HepG2 (cell line): ENCODE data around the gene ABRACL. TPM values are rescaled to one million over a fixed set of nuclear protein-coding genes. Genes with fewer than 3 reads are reported as not detected.

ENCODE experiments used
- AKAP8 ChIP-seq: sonication (generic); formaldehyde crosslinking; IDR thresholded peaks from 2 replicates; pipeline ENCODE4 v1.5.1; 2020; ENCODE audit warnings: mild to moderate bottlenecking, missing genetic modification reagents
- CREB1 ChIP-seq, 2 experiments: fragments of 450-650 bp in 1 of 2; IDR thresholded peaks; 2 replicates each; pipeline ENCODE4 v1.6.1; 2016 to 2017; ENCODE audit warnings: control low read depth in 1 of 2, mild to moderate bottlenecking in 1 of 2, missing compliant biosample characterization in 1 of 2, missing genetic modification characterization in 1 of 2
- NFAT5 ChIP-seq: sonication (generic); formaldehyde crosslinking; IDR thresholded peaks from 2 replicates; pipeline ENCODE4 v1.4.0; 2020; ENCODE audit warnings: missing genetic modification reagents
- NR2F6 ChIP-seq, 2 experiments: IDR thresholded peaks; 2 replicates each; pipeline ENCODE4 v1.6.1; 2016; ENCODE audit warnings: antibody characterized with exemption in 1 of 2, mild to moderate bottlenecking in 1 of 2
- REL ChIP-seq: sonication (generic); formaldehyde crosslinking; conservative IDR thresholded peaks from 2 replicates; pipeline ENCODE4 v1.8.0; 2022; ENCODE audit warnings: mild to moderate bottlenecking, missing genetic modification reagents, moderate library complexity
- TBX2 ChIP-seq: sonication (generic); formaldehyde crosslinking; IDR thresholded peaks from 2 replicates; pipeline ENCODE4 v1.5.0; 2020; ENCODE audit warnings: missing genetic modification reagents, mild to moderate bottlenecking, borderline replicate concordance
- XRCC5 ChIP-seq: fragments of 200-400 bp; formaldehyde crosslinking; optimal IDR thresholded peaks from 2 replicates; pipeline ENCODE3; 2017; ENCODE audit warnings: mild to moderate bottlenecking, low read length
- ZNF501 ChIP-seq: sonication (generic); formaldehyde crosslinking; IDR thresholded peaks from 2 replicates; pipeline ENCODE4 v1.5.1; 2020; ENCODE audit warnings: mild to moderate bottlenecking, moderate library complexity, missing genetic modification reagents
- ZNF770 ChIP-seq: sonication (generic); formaldehyde crosslinking; IDR thresholded peaks from 2 replicates; pipeline ENCODE4 v1.5.0; 2020; ENCODE audit warnings: mild to moderate bottlenecking, missing genetic modification reagents
- polyA plus RNA-seq, 8 experiments: library from polyadenylated mRNA; depleted of rRNA in 3 of 8; stranded (reverse) in 7 of 8; unstranded in 1 of 8; fragments of >200 nt; fragmentation: Illumina TruSeq in 4 of 8; extraction: Trizol in 4 of 8; gene quantifications; 2 replicates each; pipeline versions ENCODE4 v1.2.1 to v1.2.3, GENCODE V29; 2011 to 2016; ENCODE audit warnings: low read depth in 4 of 8, missing spikeins in 1 of 8, mixed read lengths in 1 of 8; ENCODE audit not compliant: insufficient read depth in 1 of 8
- total RNA-seq, 5 experiments: library from RNA; depleted of rRNA; stranded (reverse); fragments of >200 nt; fragmentation: Illumina TruSeq; extraction: Trizol; gene quantifications; 2 replicates each; pipeline ENCODE4 v1.2.3, GENCODE V29; 2016; ENCODE audit warnings: low read depth in 1 of 5
- TF ChIP-seq, protein P1 (sequence below), 2 experiments: fragments of 450-650 bp in 1 of 2; sonication (generic) in 1 of 2; formaldehyde crosslinking in 1 of 2; IDR thresholded peaks; 2 replicates each; pipeline versions ENCODE4 v1.6.1 to v1.8.0; 2016 to 2022; ENCODE audit warnings: antibody characterized with exemption in 1 of 2, mild to moderate bottlenecking in 1 of 2, missing genetic modification reagents in 1 of 2
- TF ChIP-seq, protein P2 (sequence below): sonication (generic); IDR thresholded peaks from 2 replicates; pipeline ENCODE4 v1.6.1; 2016; ENCODE audit warnings: low read depth, borderline replicate concordance

The ABRACL gene
- total and polyA plus RNA-seq, 2 of the 13 experiments (the other 11 are each of a cell fraction or from before 2014, with no cell fraction given): 1.4 to 5.4 TPM

DNA sequence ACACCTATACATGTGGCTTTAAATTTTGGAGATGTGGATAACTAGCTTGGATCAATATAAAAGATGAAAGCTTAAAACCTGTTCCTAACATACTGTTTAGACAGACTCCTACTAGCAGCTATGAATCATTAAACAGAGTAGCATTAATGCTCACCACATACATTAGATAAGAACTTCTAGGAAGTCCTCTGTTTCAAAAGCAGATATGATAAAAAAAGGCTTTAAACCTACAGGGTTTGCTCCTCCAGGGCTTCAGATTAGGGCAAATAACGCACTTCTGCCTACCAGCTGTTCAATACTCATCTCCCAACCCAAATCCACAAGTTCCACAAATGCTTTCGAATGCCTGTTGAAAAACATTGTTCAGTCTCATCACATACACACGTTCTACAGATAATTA, 42.0 kb upstream of the ABRACL start (continued):
- TF ChIP-seq NFAT5 (no peak), AKAP8 (CRISPR knock-in tag) (no peak), ZNF770 (CRISPR knock-in tag) (no peak), TBX2 (CRISPR knock-in tag) (no peak; the same call in 1 of the 2 replicates), ZNF501 (CRISPR knock-in tag) (no peak), CREB1 (IDR thresholded peaks at IDR 0.05) (no peak), CREB1 (CRISPR knock-in tag; IDR thresholded peaks at IDR 0.05) (0 out of 2 replicates have a peak, but pooled peaks have one; percentile 20), XRCC5 (no peak), NR2F6 (IDR thresholded peaks at IDR 0.05) (0 out of 2 replicates have a peak, but pooled peaks have one; percentile 2), NR2F6 (CRISPR knock-in tag; IDR thresholded peaks at IDR 0.05) (no peak), REL (CRISPR knock-in tag) (no peak)
- TF ChIP-seq, protein P1, sequence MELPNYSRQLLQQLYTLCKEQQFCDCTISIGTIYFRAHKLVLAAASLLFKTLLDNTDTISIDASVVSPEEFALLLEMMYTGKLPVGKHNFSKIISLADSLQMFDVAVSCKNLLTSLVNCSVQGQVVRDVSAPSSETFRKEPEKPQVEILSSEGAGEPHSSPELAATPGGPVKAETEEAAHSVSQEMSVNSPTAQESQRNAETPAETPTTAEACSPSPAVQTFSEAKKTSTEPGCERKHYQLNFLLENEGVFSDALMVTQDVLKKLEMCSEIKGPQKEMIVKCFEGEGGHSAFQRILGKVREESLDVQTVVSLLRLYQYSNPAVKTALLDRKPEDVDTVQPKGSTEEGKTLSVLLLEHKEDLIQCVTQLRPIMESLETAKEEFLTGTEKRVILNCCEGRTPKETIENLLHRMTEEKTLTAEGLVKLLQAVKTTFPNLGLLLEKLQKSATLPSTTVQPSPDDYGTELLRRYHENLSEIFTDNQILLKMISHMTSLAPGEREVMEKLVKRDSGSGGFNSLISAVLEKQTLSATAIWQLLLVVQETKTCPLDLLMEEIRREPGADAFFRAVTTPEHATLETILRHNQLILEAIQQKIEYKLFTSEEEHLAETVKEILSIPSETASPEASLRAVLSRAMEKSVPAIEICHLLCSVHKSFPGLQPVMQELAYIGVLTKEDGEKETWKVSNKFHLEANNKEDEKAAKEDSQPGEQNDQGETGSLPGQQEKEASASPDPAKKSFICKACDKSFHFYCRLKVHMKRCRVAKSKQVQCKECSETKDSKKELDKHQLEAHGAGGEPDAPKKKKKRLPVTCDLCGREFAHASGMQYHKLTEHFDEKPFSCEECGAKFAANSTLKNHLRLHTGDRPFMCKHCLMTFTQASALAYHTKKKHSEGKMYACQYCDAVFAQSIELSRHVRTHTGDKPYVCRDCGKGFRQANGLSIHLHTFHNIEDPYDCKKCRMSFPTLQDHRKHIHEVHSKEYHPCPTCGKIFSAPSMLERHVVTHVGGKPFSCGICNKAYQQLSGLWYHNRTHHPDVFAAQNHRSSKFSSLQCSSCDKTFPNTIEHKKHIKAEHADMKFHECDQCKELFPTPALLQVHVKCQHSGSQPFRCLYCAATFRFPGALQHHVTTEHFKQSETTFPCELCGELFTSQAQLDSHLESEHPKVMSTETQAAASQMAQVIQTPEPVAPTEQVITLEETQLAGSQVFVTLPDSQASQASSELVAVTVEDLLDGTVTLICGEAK (IDR thresholded peaks at IDR 0.05): no peak
- TF ChIP-seq, protein P1 (CRISPR knock-in tag; IDR thresholded peaks at IDR 0.05): no peak
- TF ChIP-seq, protein P2, sequence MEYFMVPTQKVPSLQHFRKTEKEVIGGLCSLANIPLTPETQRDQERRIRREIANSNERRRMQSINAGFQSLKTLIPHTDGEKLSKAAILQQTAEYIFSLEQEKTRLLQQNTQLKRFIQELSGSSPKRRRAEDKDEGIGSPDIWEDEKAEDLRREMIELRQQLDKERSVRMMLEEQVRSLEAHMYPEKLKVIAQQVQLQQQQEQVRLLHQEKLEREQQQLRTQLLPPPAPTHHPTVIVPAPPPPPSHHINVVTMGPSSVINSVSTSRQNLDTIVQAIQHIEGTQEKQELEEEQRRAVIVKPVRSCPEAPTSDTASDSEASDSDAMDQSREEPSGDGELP: peak; percentile 45; the same call in 1 of the 2 replicates
